Dendritic cell treated with granulocyte-macrophage colony-stimulating factor and Interleukin-4, amounts not matched to agents 40 ng/mL and 50 ng/mL, for 4 days (primary cell): ENCODE results near the gene CTU2.
"Not testable (repeated sequence)": the region's sequence is repeated elsewhere in the genome, so short reads cannot be mapped to it uniquely, and the experiment has no call there.

Experiments used
- H3K27ac Mint-ChIP-seq: one replicate; pipeline ENCODE4 v1.8.0; 2022; ENCODE audit warnings: mild to moderate bottlenecking, mixed read lengths
- H3K27me3 Mint-ChIP-seq: one replicate; pipeline ENCODE4 v1.8.0; 2022; ENCODE audit warnings: mild to moderate bottlenecking, mixed read lengths
- H3K36me3 Mint-ChIP-seq: one replicate; pipeline ENCODE4 v1.8.0; 2022; ENCODE audit warnings: low read depth, mixed read lengths
- H3K4me1 Mint-ChIP-seq: one replicate; pipeline ENCODE4 v1.8.0; 2022; ENCODE audit warnings: low read depth, mixed read lengths
- H3K4me3 Mint-ChIP-seq: one replicate; pipeline ENCODE4 v1.8.0; 2022; ENCODE audit warnings: mild to moderate bottlenecking, moderate library complexity, mixed read lengths
- H3K9me3 Mint-ChIP-seq: one replicate; pipeline ENCODE4 v1.8.0; 2022; ENCODE audit warnings: mixed read lengths
- intact Hi-C: fragments of 100-400 bp; cut with micrococcal nuclease; formaldehyde crosslinking; loops from one replicate; pipeline ENCODE4 v1.15.0; 2022

Gene CTU2

GRCh38 chr16:88706229-88706964 lies at the start of gene CTU2, which contains the start of gene RNF166:
Gene CTU2, plus strand, starts transcription at chr16:88706503. Its CDS starts 28 bp downstream, at chr16:88706531.
Gene RNF166, minus strand, starts transcription at chr16:88706408. Its CDS starts 83 bp downstream, at chr16:88706325.
- intact Hi-C loops: loop anchor here (2.0 to 10.0 kb wide), 2 partner anchors 56 to 112 kb away; partner anchors contain the start of gene CYBA
- Mint-ChIP-seq H3K4me1 (peaks cover 66% of the 10 kb centered on the region), H3K36me3 (peaks cover 48% of the 10 kb centered on the region), H3K27me3 (no peaks in the 10 kb centered on the region), H3K9me3 (no peaks in the 10 kb centered on the region), H3K4me3 (peak within 1 kb of the TSS; percentile 93), H3K27ac (peak within 1 kb of the TSS; percentile 89)

- Mint-ChIP-seq H3K9me3 (no peaks in the 10 kb centered on the region), H3K27ac (no peak overlapping the region)
Measured at GRCh38 chr16:88657371-88657770, 48.9 kb upstream of the CTU2 start.

GRCh38 chr16:88658714-88659113 lies 47.6 kb upstream of the CTU2 start:
- intact Hi-C loops: loop anchor here (1.0 kb wide), 1 partner anchor 9 kb away; no protein-coding TSS in a partner anchor
- H3K27me3 Mint-ChIP-seq: peaks cover 2% of the 10 kb centered on the region
- H3K36me3 Mint-ChIP-seq: peaks cover 79% of the 10 kb centered on the region
- H3K4me3 Mint-ChIP-seq: no peak overlapping the region
- H3K4me1 Mint-ChIP-seq: peaks cover 25% of the 10 kb centered on the region
- no peak overlapping the region for H3K27ac Mint-ChIP-seq
- no peaks in the 10 kb centered on the region for H3K9me3 Mint-ChIP-seq

More at GRCh38 chr16:88657371-88657770, 48.9 kb upstream of the CTU2 start:
- Mint-ChIP-seq H3K4me3 (no peak overlapping the region), H3K36me3 (peaks cover 81% of the 10 kb centered on the region), H3K27me3 (peaks cover 2% of the 10 kb centered on the region), H3K4me1 (peaks cover 25% of the 10 kb centered on the region)
- intact Hi-C loops: no loop called here

- Mint-ChIP-seq H3K4me3 (no peak overlapping the region), H3K9me3 (no peaks in the 10 kb centered on the region), H3K36me3 (peaks cover 75% of the 10 kb centered on the region), H3K27me3 (peaks cover 2% of the 10 kb centered on the region), H3K4me1 (peaks cover 27% of the 10 kb centered on the region), H3K27ac (no peak overlapping the region)
- intact Hi-C loops: loop anchor here (1.0 kb wide), 1 partner anchor 10 kb away; no protein-coding TSS in a partner anchor
Measured at GRCh38 chr16:88659160-88659559, 47.1 kb upstream of the CTU2 start.

GRCh38 chr16:88661468-88661867 lies 44.8 kb upstream of the CTU2 start:
- peak overlapping the region; percentile 17 for H3K27ac Mint-ChIP-seq
- intact Hi-C loops: no loop called here
- no peaks in the 10 kb centered on the region for H3K9me3 Mint-ChIP-seq
- H3K36me3 Mint-ChIP-seq: peaks cover 62% of the 10 kb centered on the region
- H3K4me1 Mint-ChIP-seq: peaks cover 29% of the 10 kb centered on the region
- H3K4me3 Mint-ChIP-seq: peak overlapping the region; percentile 44
- peaks cover 2% of the 10 kb centered on the region for H3K27me3 Mint-ChIP-seq

- Mint-ChIP-seq H3K9me3 (no peaks in the 10 kb centered on the region), H3K27ac (peak overlapping the region; percentile 94), H3K36me3 (peaks cover 57% of the 10 kb centered on the region), H3K4me3 (peak overlapping the region; percentile 94), H3K27me3 (peaks cover 2% of the 10 kb centered on the region), H3K4me1 (peaks cover 32% of the 10 kb centered on the region)
- intact Hi-C loops: no loop called here
Measured at GRCh38 chr16:88662222-88662842, 44.0 kb upstream of the CTU2 start.

- Mint-ChIP-seq H3K27me3 (peaks cover 2% of the 10 kb centered on the region), H3K4me1 (peaks cover 35% of the 10 kb centered on the region), H3K4me3 (peak within 1 kb of the TSS; percentile 94), H3K27ac (peak within 1 kb of the TSS; percentile 94), H3K36me3 (peaks cover 50% of the 10 kb centered on the region), H3K9me3 (no peaks in the 10 kb centered on the region)
- intact Hi-C loops: loop anchor here (1.0 kb wide), 2 partner anchors 38 to 72 kb away; no protein-coding TSS in a partner anchor
Measured at GRCh38 chr16:88662843-88663606, 43.3 kb upstream of the CTU2 start, which contains the start of gene MVD. Gene MVD, minus strand, starts transcription at chr16:88663091. Its CDS starts 11 bp downstream, at chr16:88663080.

GRCh38 chr16:88665148-88665547 lies 41.2 kb upstream of the CTU2 start:
- H3K36me3 Mint-ChIP-seq: peaks cover 40% of the 10 kb centered on the region
- H3K9me3 Mint-ChIP-seq: no peaks in the 10 kb centered on the region
- H3K4me1 Mint-ChIP-seq: peaks cover 41% of the 10 kb centered on the region
- intact Hi-C loops: no loop called here
- H3K27ac Mint-ChIP-seq: no peak overlapping the region
- H3K27me3 Mint-ChIP-seq: peaks cover 2% of the 10 kb centered on the region
- no peak overlapping the region for H3K4me3 Mint-ChIP-seq

- H3K27ac Mint-ChIP-seq: no peak overlapping the region
- peaks cover 2% of the 10 kb centered on the region for H3K27me3 Mint-ChIP-seq
- no peaks in the 10 kb centered on the region for H3K9me3 Mint-ChIP-seq
- peaks cover 37% of the 10 kb centered on the region for H3K36me3 Mint-ChIP-seq
- peaks cover 37% of the 10 kb centered on the region for H3K4me1 Mint-ChIP-seq
- intact Hi-C loops: no loop called here
- H3K4me3 Mint-ChIP-seq: no peak overlapping the region
Measured at GRCh38 chr16:88665570-88665969, 40.7 kb upstream of the CTU2 start.

- peaks cover 42% of the 10 kb centered on the region for H3K36me3 Mint-ChIP-seq
- no peaks in the 10 kb centered on the region for H3K27me3 Mint-ChIP-seq
- H3K4me1 Mint-ChIP-seq: peaks cover 19% of the 10 kb centered on the region
- no peaks in the 10 kb centered on the region for H3K9me3 Mint-ChIP-seq
- no peak overlapping the region for H3K4me3 Mint-ChIP-seq
- H3K27ac Mint-ChIP-seq: no peak overlapping the region
- intact Hi-C loops: no loop called here
Measured at GRCh38 chr16:88667461-88667860, 38.8 kb upstream of the CTU2 start.

GRCh38 chr16:88669493-88669892 lies 36.8 kb upstream of the CTU2 start:
- Mint-ChIP-seq H3K36me3 (peaks cover 40% of the 10 kb centered on the region), H3K4me1 (peaks cover 20% of the 10 kb centered on the region)
- H3K9me3 Mint-ChIP-seq, H3K27ac Mint-ChIP-seq, H3K4me3 Mint-ChIP-seq, intact Hi-C loops, H3K27me3 Mint-ChIP-seq: not testable (repeated sequence)

- H3K27me3 Mint-ChIP-seq: no peaks in the 10 kb centered on the region
- H3K4me1 Mint-ChIP-seq: peaks cover 20% of the 10 kb centered on the region
- no peak overlapping the region for H3K4me3 Mint-ChIP-seq
- intact Hi-C loops: no loop called here
- H3K27ac Mint-ChIP-seq: no peak overlapping the region
- H3K36me3 Mint-ChIP-seq: peaks cover 45% of the 10 kb centered on the region
- no peaks in the 10 kb centered on the region for H3K9me3 Mint-ChIP-seq
Measured at GRCh38 chr16:88669980-88670379, 36.3 kb upstream of the CTU2 start.

- Mint-ChIP-seq H3K36me3 (peaks cover 48% of the 10 kb centered on the region), H3K27ac (no peak overlapping the region), H3K4me1 (peaks cover 20% of the 10 kb centered on the region), H3K27me3 (no peaks in the 10 kb centered on the region), H3K9me3 (no peaks in the 10 kb centered on the region), H3K4me3 (no peak overlapping the region)
- intact Hi-C loops: no loop called here
Measured at GRCh38 chr16:88671806-88672205, 34.5 kb upstream of the CTU2 start.
